Colonic mucosa (tissue), 4 donors: Measurements from ENCODE around the gene HYAL2. TPM values are rescaled to one million over a fixed set of nuclear protein-coding genes. Genes with fewer than 3 reads are reported as not detected.

Experiments
- DNase-seq: peaks from one replicate; pipeline ENCODE4 v3.0.0-alpha.2; 2020
- H3K27ac ChIP-seq: fragments of 200-600 bp; one replicate; pipeline ENCODE4 v1.8.0; 2021
- H3K27me3 ChIP-seq: fragments of 200-600 bp; one replicate; pipeline ENCODE4 v1.8.0; 2021
- H3K36me3 ChIP-seq: fragments of 200-600 bp; one replicate; pipeline ENCODE4 v1.8.0; 2021
- H3K4me1 ChIP-seq: fragments of 200-600 bp; one replicate; pipeline ENCODE4 v1.8.0; 2021; ENCODE audit warnings: mild to moderate bottlenecking
- H3K4me3 ChIP-seq: fragments of 200-600 bp; one replicate; pipeline ENCODE4 v1.8.0; 2021
- H3K9ac ChIP-seq, 2 donors: one replicate each; pipeline ENCODE4 v1.7.0; 2013; ENCODE audit warnings: control low read depth in 2 of 2, low read depth in 2 of 2, low read length in 2 of 2
- H3K9me3 ChIP-seq: fragments of 200-600 bp; one replicate; pipeline ENCODE4 v1.8.0; 2021
- CTCF ChIP-seq: fragments of 200-600 bp; IDR thresholded peaks from one replicate; pipeline ENCODE4 v1.8.0; 2022; ENCODE audit warnings: antibody characterized with exemption, mild to moderate bottlenecking
- intact Hi-C: fragments of 100-400 bp; cut with DNase I; formaldehyde crosslinking; loops from one replicate; pipeline ENCODE4 v1.14.1; 2022
- total RNA-seq, 2 donors: library from RNA; stranded (reverse); fragmentation: NEBNext Ultra II Directional in 1 of 2; extraction: Animal tissue kit (Norgen Biotek cat#: 25700) in 1 of 2; gene quantifications; one replicate each; pipeline ENCODE4 v1.2.1, GENCODE V29; 2021
- donor health status: healthy.
- donor health status: DM: no; HTN: no; CAD: no.
- donor health status: DM: no; HTN: no; CAD: no.

The HYAL2 gene
- total RNA-seq, 2 donors from 2014 or later: 31.3 to 37.1 TPM

- no peak for TF ChIP-seq CTCF
- no peaks in the 10 kb centered on the region for H3K9me3 ChIP-seq
- no peak overlapping the region for H3K27ac ChIP-seq
- no peaks in the 10 kb centered on the region for H3K27me3 ChIP-seq
- intact Hi-C loops: no loop called here
- H3K36me3 ChIP-seq: no peaks in the 10 kb centered on the region
- H3K9ac ChIP-seq: no peak overlapping the region
- no peak for DNase-seq
- H3K4me3 ChIP-seq: no peak overlapping the region
- peaks cover 15% of the 10 kb centered on the region for H3K4me1 ChIP-seq
These were observed 25.2 kb downstream of the HYAL2 start for GRCh38 chr3:50297384-50297775.

- no peak for TF ChIP-seq CTCF
These were observed 25.7 kb downstream of the HYAL2 start for GRCh38 chr3:50296721-50297383.

GRCh38 chr3:50295553-50296431 is 26.8 kb downstream of the HYAL2 start:
- Histone ChIP-seq H3K9ac (no peak overlapping the region), H3K4me1 (peaks cover 22% of the 10 kb centered on the region)
- no peak for DNase-seq

More at GRCh38 chr3:50296721-50297383, 25.7 kb downstream of the HYAL2 start:
- Histone ChIP-seq H3K4me1 (peaks cover 15% of the 10 kb centered on the region), H3K4me3 (no peak overlapping the region), H3K9me3 (no peaks in the 10 kb centered on the region), H3K27me3 (no peaks in the 10 kb centered on the region), H3K27ac (no peak overlapping the region), H3K9ac (no peak overlapping the region), H3K36me3 (no peaks in the 10 kb centered on the region)
- intact Hi-C loops: no loop called here
- DNase-seq: no peak

GRCh38 chr3:50294492-50295403 is 27.8 kb downstream of the HYAL2 start:
- intact Hi-C loops: no loop called here
- no peaks in the 10 kb centered on the region for H3K9me3 ChIP-seq
- H3K27me3 ChIP-seq: no peaks in the 10 kb centered on the region
- no peaks in the 10 kb centered on the region for H3K36me3 ChIP-seq
- no peak for TF ChIP-seq CTCF
- peaks cover 15% of the 10 kb centered on the region for H3K4me1 ChIP-seq
- no peak overlapping the region for H3K27ac ChIP-seq
- no peak overlapping the region for H3K9ac ChIP-seq
- DNase-seq: no peak
- no peak overlapping the region for H3K4me3 ChIP-seq

More at GRCh38 chr3:50295553-50296431, 26.8 kb downstream of the HYAL2 start:
- no peak for TF ChIP-seq CTCF
- Histone ChIP-seq H3K36me3 (no peaks in the 10 kb centered on the region), H3K9me3 (no peaks in the 10 kb centered on the region), H3K27me3 (no peaks in the 10 kb centered on the region), H3K27ac (no peak overlapping the region), H3K4me3 (no peak overlapping the region)
- intact Hi-C loops: no loop called here

- H3K9me3 ChIP-seq: no peaks in the 10 kb centered on the region
- no peak overlapping the region for H3K9ac ChIP-seq
- H3K27me3 ChIP-seq: no peaks in the 10 kb centered on the region
- DNase-seq: no peak
- no peaks in the 10 kb centered on the region for H3K36me3 ChIP-seq
- intact Hi-C loops: no loop called here
- no peak overlapping the region for H3K27ac ChIP-seq
- TF ChIP-seq CTCF: no peak
- H3K4me3 ChIP-seq: no peak overlapping the region
- H3K4me1 ChIP-seq: peaks cover 15% of the 10 kb centered on the region
These were observed 28.5 kb downstream of the HYAL2 start for GRCh38 chr3:50294089-50294488.
